DMS53 treated with DMSO at 0.1 percent for 48 hours (cell line): ENCODE results near the gene PTGES2.
"Not testable (repeated sequence)": the region's sequence is repeated elsewhere in the genome, so short reads cannot be mapped to it uniquely, and the experiment has no call there.

Experiments
- DNase-seq: peaks from one replicate; lab custom pipeline; 2025; ENCODE audit not compliant: unreplicated experiment; lab: John Stamatoyannopoulos, UW

The PTGES2 gene

GRCh38 chr9:128092199-128092977 lies 35.1 kb downstream of the PTGES2 start:
- DNase-seq: no peak

GRCh38 chr9:128091571-128091970 lies 36.0 kb downstream of the PTGES2 start:
- DNase-seq: no peak

GRCh38 chr9:128091144-128091543 lies 36.4 kb downstream of the PTGES2 start:
- no peak for DNase-seq

GRCh38 chr9:128089299-128089698 lies 38.2 kb downstream of the PTGES2 start:
- no peak for DNase-seq

GRCh38 chr9:128088253-128088945 lies 39.1 kb downstream of the PTGES2 start:
- no peak for DNase-seq

GRCh38 chr9:128087262-128087661 lies 40.3 kb downstream of the PTGES2 start:
- DNase-seq: no peak

- DNase-seq: no peak
Measured at GRCh38 chr9:128085943-128086342, 41.6 kb downstream of the PTGES2 start.

- DNase-seq: no peak
Measured at GRCh38 chr9:128084746-128085145, 42.8 kb downstream of the PTGES2 start.

GRCh38 chr9:128082151-128082550 lies 45.4 kb downstream of the PTGES2 start:
- no peak for DNase-seq

- DNase-seq: no peak
Measured at GRCh38 chr9:128081056-128081455, 46.5 kb downstream of the PTGES2 start.

- DNase-seq: no peak
Measured at GRCh38 chr9:128080206-128080605, 47.3 kb downstream of the PTGES2 start.

GRCh38 chr9:128078504-128079434 lies 48.8 kb downstream of the PTGES2 start:
- DNase-seq: peak; percentile 64

GRCh38 chr9:128077847-128078503 lies 49.6 kb downstream of the PTGES2 start:
- DNase-seq: no peak

- DNase-seq: no peak
Measured at GRCh38 chr9:128073253-128073886, 54.2 kb downstream of the PTGES2 start.

GRCh38 chr9:128072144-128073021 lies 55.1 kb downstream of the PTGES2 start:
- peak; percentile 50 for DNase-seq

GRCh38 chr9:128071475-128071874 lies 56.1 kb downstream of the PTGES2 start:
- DNase-seq: not testable (repeated sequence)

GRCh38 chr9:128070874-128071273 lies 56.7 kb downstream of the PTGES2 start:
- DNase-seq: no peak
